Activated T-helper 1 cell treated with anti-CD3 and anti-CD28 coated beads, Interleukin-12 subunit alpha, Interleukin-12 subunit beta, Interleukin-2, Interleukin-4 antibody, amounts not matched to agents 30 ng/mL and 10 ng/mL and 1 ng/mL, durations not matched to agents 14 hours and 24 hours and 36 hours (primary cell): ENCODE results near the gene EXOC4. TPM values are rescaled to one million over a fixed set of nuclear protein-coding genes. Genes with fewer than 3 reads are reported as not detected.

Experiments
- DNase-seq: peaks from one replicate; pipeline ENCODE4 v3.0.0; 2021; ENCODE audit warnings: low spot score
- H3K27ac Mint-ChIP-seq: one replicate; pipeline ENCODE4 v1.8.0; 2021; ENCODE audit warnings: mild to moderate bottlenecking, mixed read lengths
- H3K27me3 Mint-ChIP-seq: one replicate; pipeline ENCODE4 v1.8.0; 2022; ENCODE audit warnings: mild to moderate bottlenecking, moderate library complexity, mixed read lengths; ENCODE audit not compliant: insufficient read depth
- H3K36me3 Mint-ChIP-seq: one replicate; pipeline ENCODE4 v1.8.0; 2021; ENCODE audit warnings: low read depth, mixed read lengths
- H3K4me1 Mint-ChIP-seq: one replicate; pipeline ENCODE4 v1.8.0; 2021; ENCODE audit warnings: low read depth, mixed read lengths
- H3K4me3 Mint-ChIP-seq: one replicate; pipeline ENCODE4 v1.8.0; 2021; ENCODE audit warnings: mild to moderate bottlenecking, moderate library complexity, mixed read lengths
- H3K9me3 Mint-ChIP-seq: one replicate; pipeline ENCODE4 v1.8.0; 2021; ENCODE audit warnings: mixed read lengths
- intact Hi-C: fragments of 100-400 bp; cut with micrococcal nuclease; formaldehyde crosslinking; loops from one replicate; pipeline ENCODE4 v1.15.1; 2024
- total RNA-seq: library from RNA; stranded (reverse); gene quantifications from 2 replicates; pipeline ENCODE4 v1.2.3, GENCODE V29; 2022

EXOC4 gene
- total RNA-seq, 1 donor from 2014 or later = 58.6 TPM

GRCh38 chr7:133360201-133360600 lies 107.3 kb downstream of the EXOC4 start:
- no peaks in the 10 kb centered on the region for H3K9me3 Mint-ChIP-seq
- H3K4me1 Mint-ChIP-seq = peaks cover 4% of the 10 kb centered on the region
- no peak overlapping the region for H3K4me3 Mint-ChIP-seq
- H3K36me3 Mint-ChIP-seq = peaks cover 6% of the 10 kb centered on the region
- no peak overlapping the region for H3K27ac Mint-ChIP-seq
- intact Hi-C loops = no loop called here
- DNase-seq = no peak
- no peaks in the 10 kb centered on the region for H3K27me3 Mint-ChIP-seq

- no peak overlapping the region for H3K4me3 Mint-ChIP-seq
- peaks cover 1% of the 10 kb centered on the region for H3K36me3 Mint-ChIP-seq
- H3K4me1 Mint-ChIP-seq = peaks cover 6% of the 10 kb centered on the region
- H3K27ac Mint-ChIP-seq = no peak overlapping the region
- no peaks in the 10 kb centered on the region for H3K9me3 Mint-ChIP-seq
- no peaks in the 10 kb centered on the region for H3K27me3 Mint-ChIP-seq
- DNase-seq = no peak
- intact Hi-C loops = no loop called here
Measured at GRCh38 chr7:133361806-133362205, 108.9 kb downstream of the EXOC4 start.

GRCh38 chr7:133364959-133365690 lies 112.2 kb downstream of the EXOC4 start:
- Mint-ChIP-seq H3K27me3 (no peaks in the 10 kb centered on the region), H3K9me3 (no peaks in the 10 kb centered on the region), H3K36me3 (peaks cover 1% of the 10 kb centered on the region), H3K4me3 (no peak overlapping the region), H3K27ac (no peak overlapping the region), H3K4me1 (peaks cover 6% of the 10 kb centered on the region)
- DNase-seq = no peak
- intact Hi-C loops = no loop called here

- no peaks in the 10 kb centered on the region for H3K9me3 Mint-ChIP-seq
- intact Hi-C loops = no loop called here
- peaks cover 6% of the 10 kb centered on the region for H3K4me1 Mint-ChIP-seq
- H3K27ac Mint-ChIP-seq = no peak overlapping the region
- H3K36me3 Mint-ChIP-seq = peaks cover 1% of the 10 kb centered on the region
- H3K27me3 Mint-ChIP-seq = no peaks in the 10 kb centered on the region
- DNase-seq = no peak
- no peak overlapping the region for H3K4me3 Mint-ChIP-seq
Measured at GRCh38 chr7:133365917-133366316, 113.0 kb downstream of the EXOC4 start.

- no peak overlapping the region for H3K27ac Mint-ChIP-seq
- no peaks in the 10 kb centered on the region for H3K36me3 Mint-ChIP-seq
- peaks cover 6% of the 10 kb centered on the region for H3K4me1 Mint-ChIP-seq
- no peaks in the 10 kb centered on the region for H3K27me3 Mint-ChIP-seq
- intact Hi-C loops = no loop called here
- no peak for DNase-seq
- no peaks in the 10 kb centered on the region for H3K9me3 Mint-ChIP-seq
- no peak overlapping the region for H3K4me3 Mint-ChIP-seq
Measured at GRCh38 chr7:133367561-133367960, 114.7 kb downstream of the EXOC4 start.

- intact Hi-C loops = no loop called here
- no peak for DNase-seq
- Mint-ChIP-seq H3K4me3 (no peak overlapping the region), H3K4me1 (peaks cover 6% of the 10 kb centered on the region), H3K27ac (no peak overlapping the region), H3K36me3 (no peaks in the 10 kb centered on the region), H3K9me3 (no peaks in the 10 kb centered on the region), H3K27me3 (no peaks in the 10 kb centered on the region)
Measured at GRCh38 chr7:133369130-133369529, 116.3 kb downstream of the EXOC4 start.

- no peaks in the 10 kb centered on the region for H3K27me3 Mint-ChIP-seq
- no peaks in the 10 kb centered on the region for H3K4me1 Mint-ChIP-seq
- intact Hi-C loops = no loop called here
- no peaks in the 10 kb centered on the region for H3K9me3 Mint-ChIP-seq
- H3K27ac Mint-ChIP-seq = no peak overlapping the region
- DNase-seq = no peak
- H3K36me3 Mint-ChIP-seq = no peaks in the 10 kb centered on the region
- no peak overlapping the region for H3K4me3 Mint-ChIP-seq
Measured at GRCh38 chr7:133371616-133372015, 118.7 kb downstream of the EXOC4 start.

GRCh38 chr7:133372337-133372736 lies 119.5 kb downstream of the EXOC4 start:
- H3K4me3 Mint-ChIP-seq = no peak overlapping the region
- intact Hi-C loops = no loop called here
- H3K4me1 Mint-ChIP-seq = no peaks in the 10 kb centered on the region
- H3K27me3 Mint-ChIP-seq = no peaks in the 10 kb centered on the region
- H3K9me3 Mint-ChIP-seq = no peaks in the 10 kb centered on the region
- no peak overlapping the region for H3K27ac Mint-ChIP-seq
- no peak for DNase-seq
- no peaks in the 10 kb centered on the region for H3K36me3 Mint-ChIP-seq

GRCh38 chr7:133376514-133376913 lies 123.6 kb downstream of the EXOC4 start:
- H3K27ac Mint-ChIP-seq = no peak overlapping the region
- no peaks in the 10 kb centered on the region for H3K27me3 Mint-ChIP-seq
- no peaks in the 10 kb centered on the region for H3K36me3 Mint-ChIP-seq
- H3K4me1 Mint-ChIP-seq = no peaks in the 10 kb centered on the region
- DNase-seq = no peak
- peaks cover 3% of the 10 kb centered on the region for H3K9me3 Mint-ChIP-seq
- intact Hi-C loops = no loop called here
- H3K4me3 Mint-ChIP-seq = no peak overlapping the region

GRCh38 chr7:133381965-133382364 lies 129.1 kb downstream of the EXOC4 start:
- Mint-ChIP-seq H3K4me1 (no peaks in the 10 kb centered on the region), H3K4me3 (no peak overlapping the region), H3K27ac (no peak overlapping the region), H3K27me3 (no peaks in the 10 kb centered on the region), H3K36me3 (no peaks in the 10 kb centered on the region), H3K9me3 (peaks cover 3% of the 10 kb centered on the region)
- no peak for DNase-seq
- intact Hi-C loops = no loop called here

GRCh38 chr7:133382775-133383559 lies 130.1 kb downstream of the EXOC4 start:
- no peak for DNase-seq
- intact Hi-C loops = no loop called here
- no peak overlapping the region for H3K4me3 Mint-ChIP-seq
- peaks cover 3% of the 10 kb centered on the region for H3K9me3 Mint-ChIP-seq
- no peaks in the 10 kb centered on the region for H3K4me1 Mint-ChIP-seq
- H3K27me3 Mint-ChIP-seq = no peaks in the 10 kb centered on the region
- H3K27ac Mint-ChIP-seq = no peak overlapping the region
- H3K36me3 Mint-ChIP-seq = no peaks in the 10 kb centered on the region

- peaks cover 2% of the 10 kb centered on the region for H3K36me3 Mint-ChIP-seq
- H3K27me3 Mint-ChIP-seq = no peaks in the 10 kb centered on the region
- no peaks in the 10 kb centered on the region for H3K9me3 Mint-ChIP-seq
- H3K4me1 Mint-ChIP-seq = no peaks in the 10 kb centered on the region
- intact Hi-C loops = no loop called here
- no peak overlapping the region for H3K27ac Mint-ChIP-seq
- no peak overlapping the region for H3K4me3 Mint-ChIP-seq
- DNase-seq = no peak
Measured at GRCh38 chr7:133386205-133386604, 133.3 kb downstream of the EXOC4 start.

GRCh38 chr7:133389727-133390126 lies 136.8 kb downstream of the EXOC4 start:
- intact Hi-C loops = no loop called here
- Mint-ChIP-seq H3K36me3 (peaks cover 2% of the 10 kb centered on the region), H3K27me3 (no peaks in the 10 kb centered on the region), H3K4me3 (no peak overlapping the region), H3K27ac (no peak overlapping the region), H3K4me1 (no peaks in the 10 kb centered on the region), H3K9me3 (no peaks in the 10 kb centered on the region)
- no peak for DNase-seq
